ENCODE data around the gene SHLD3.

The SHLD3 gene

GRCh38 chr5:65624571-65625555 lies at the start of gene SHLD3, which contains the start of gene TRAPPC13 (continued):
- TF ChIP-seq ZNF398 (tag by site-specific recombination; IDR thresholded peaks at IDR 0.05) = no peak
- peak; percentile 61 for TF ChIP-seq ZNF629 (tag by site-specific recombination; IDR thresholded peaks at IDR 0.05)
- TF ChIP-seq ZNF24 (tag by site-specific recombination; IDR thresholded peaks at IDR 0.05) = no peak
- peak; percentile 48 for TF ChIP-seq ZNF335 (tag by site-specific recombination; conservative IDR thresholded peaks at IDR 0.05)
- peak; percentile 94 for TF ChIP-seq PRDM10 (tag by site-specific recombination; IDR thresholded peaks at IDR 0.05)
- TF ChIP-seq PRDM2 (tag by site-specific recombination; IDR thresholded peaks at IDR 0.05; ENCODE audit: borderline replicate concordance) = no peak
- TF ChIP-seq PATZ1 (tag by site-specific recombination; IDR thresholded peaks at IDR 0.05) = peak; percentile 27; the same call in 1 of the 2 replicates
- no peak for TF ChIP-seq ZNF626 (tag by site-specific recombination; IDR thresholded peaks at IDR 0.05)
- peak; percentile 40; the same call in 1 of the 2 replicates for TF ChIP-seq ZSCAN30 (tag by site-specific recombination; IDR thresholded peaks at IDR 0.05)
- TF ChIP-seq ZBTB11 (tag by site-specific recombination; conservative IDR thresholded peaks at IDR 0.05; ENCODE audit: low read depth) = peak; percentile 83
- TF ChIP-seq ZNF2 (tag by site-specific recombination; IDR thresholded peaks at IDR 0.05) = no peak
- TF ChIP-seq ZNF513 (tag by site-specific recombination; IDR thresholded peaks at IDR 0.05) = 0 out of 2 replicates have a peak, but pooled peaks have one; percentile 6
- 0 out of 2 replicates have a peak, but pooled peaks have one; percentile 22 for TF ChIP-seq ZNF223 (tag by site-specific recombination; IDR thresholded peaks at IDR 0.05)
- peak; percentile 1; the same call in 1 of the 2 replicates for TF ChIP-seq SP3 (tag by site-specific recombination; IDR thresholded peaks at IDR 0.05)

Data from HEK293 (cell line).